Stimulated activated CD8-positive, alpha-beta memory T cell treated with anti-CD3 and anti-CD28 coated beads, Interleukin-12 subunit alpha, Interleukin-12 subunit beta, amount 100 ng/mL, for 4 hours (primary cell): ENCODE measurements around the gene LSM4.
"Not testable (repeated sequence)": the region's sequence is repeated elsewhere in the genome, so short reads cannot be mapped to it uniquely, and the experiment has no call there.

Experiments
- DNase-seq: peaks from one replicate; pipeline ENCODE4 v3.0.0-alpha.2; 2020; ENCODE audit warnings: low read depth

The LSM4 gene

GRCh38 chr19:18322759-18323460, at the start of gene LSM4:
Gene LSM4, minus strand, starts transcription at chr19:18323076. Its CDS starts 56 bp downstream, at chr19:18323020.
- DNase-seq, result peak; percentile 99

GRCh38 chr19:18368504-18369222, 45.8 kb upstream of the LSM4 start:
- no peak for DNase-seq

- no peak for DNase-seq
These were observed 43.2 kb upstream of the LSM4 start for GRCh38 chr19:18366021-18366435.

GRCh38 chr19:18364826-18365528, 42.1 kb upstream of the LSM4 start:
- DNase-seq, result no peak

- not testable (repeated sequence) for DNase-seq
These were observed 41.5 kb upstream of the LSM4 start for GRCh38 chr19:18364277-18364825.

- DNase-seq, result no peak
These were observed 40.9 kb upstream of the LSM4 start for GRCh38 chr19:18363787-18364186.

- no peak for DNase-seq
These were observed 40.2 kb upstream of the LSM4 start for GRCh38 chr19:18362934-18363542.

GRCh38 chr19:18361646-18362045, 38.8 kb upstream of the LSM4 start:
- DNase-seq, result no peak

- no peak for DNase-seq
These were observed 34.2 kb upstream of the LSM4 start for GRCh38 chr19:18357041-18357440.

GRCh38 chr19:18354743-18355142, 31.9 kb upstream of the LSM4 start:
- DNase-seq, result not testable (repeated sequence)

- no peak for DNase-seq
These were observed 30.6 kb upstream of the LSM4 start for GRCh38 chr19:18353378-18354005.

- no peak for DNase-seq
These were observed 28.7 kb upstream of the LSM4 start for GRCh38 chr19:18351544-18351943.

GRCh38 chr19:18350490-18350889, 27.6 kb upstream of the LSM4 start:
- DNase-seq, result no peak

- no peak for DNase-seq
These were observed 26.8 kb upstream of the LSM4 start for GRCh38 chr19:18349524-18350128.

GRCh38 chr19:18348818-18349339, 26.0 kb upstream of the LSM4 start:
- not testable (repeated sequence) for DNase-seq

- no peak for DNase-seq
These were observed 25.3 kb upstream of the LSM4 start for GRCh38 chr19:18348171-18348570.

- no peak for DNase-seq
These were observed 23.2 kb upstream of the LSM4 start for GRCh38 chr19:18346091-18346490.

- DNase-seq, result no peak
These were observed 22.4 kb upstream of the LSM4 start for GRCh38 chr19:18345296-18345695.

- DNase-seq, result no peak
These were observed 21.7 kb upstream of the LSM4 start for GRCh38 chr19:18344582-18344950.

GRCh38 chr19:18342090-18342632, 19.3 kb upstream of the LSM4 start:
- no peak for DNase-seq
